Stimulated activated CD4-positive, alpha-beta T cell treated with anti-CD3 and anti-CD28 coated beads, Interleukin-12 subunit alpha, Interleukin-12 subunit beta, amount 100 ng/mL, for 48 hours (primary cell): Measurements from ENCODE around the gene RBBP8.
"Not testable (repeated sequence)": the region's sequence is repeated elsewhere in the genome, so short reads cannot be mapped to it uniquely, and the experiment has no call there.

Source experiments
- DNase-seq, 3 donors: peaks; one replicate each; pipeline ENCODE4 v3.0.0-alpha.2; 2020; ENCODE audit warnings: low read depth in 2 of 3, low spot score in 1 of 3

The RBBP8 gene

DNA sequence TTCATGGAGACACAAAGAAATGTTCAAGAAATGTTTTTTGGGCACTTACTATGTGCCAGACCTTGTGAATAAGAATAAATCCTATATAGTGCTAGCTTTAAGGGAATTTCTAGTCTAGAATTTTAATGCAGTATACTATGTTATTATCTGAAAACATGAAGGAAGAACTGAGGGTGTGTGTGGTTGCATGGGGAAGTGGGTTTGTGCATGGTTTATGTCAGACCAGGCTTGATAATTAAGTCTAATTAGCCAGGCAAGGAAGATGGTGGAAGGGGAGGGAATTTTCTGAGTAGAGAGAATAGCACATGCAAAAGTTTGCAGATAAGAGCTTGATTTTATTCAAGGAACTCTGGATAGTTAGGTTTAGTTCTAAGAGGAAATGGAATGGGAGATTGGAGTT, 6.5 kb downstream of the RBBP8 start:
- no peak for DNase-seq

GRCh38 chr18:22943847-22944246, 10.7 kb downstream of the RBBP8 start:
- DNase-seq: no peak

DNA sequence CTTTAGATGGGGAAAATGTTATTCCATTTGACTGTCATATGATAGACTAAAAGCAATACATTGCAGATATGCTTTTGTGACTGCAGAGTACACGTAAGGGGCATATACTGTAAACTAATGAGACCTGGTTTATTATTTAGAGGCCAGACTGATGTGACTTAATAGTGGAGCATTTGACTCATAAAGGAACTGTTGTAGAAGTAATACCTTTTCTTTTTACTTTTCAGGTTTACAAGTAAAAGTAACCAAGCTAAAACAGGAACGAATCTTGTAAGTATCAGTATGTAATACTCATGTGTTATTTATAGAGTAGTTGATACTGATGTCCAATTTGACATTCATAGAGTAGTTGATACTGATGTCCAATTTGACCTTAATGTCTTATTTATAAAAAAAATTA, 13.1 kb downstream of the RBBP8 start:
- DNase-seq: no peak

GRCh38 chr18:22946846-22947245, 13.7 kb downstream of the RBBP8 start:
- no peak for DNase-seq

DNA sequence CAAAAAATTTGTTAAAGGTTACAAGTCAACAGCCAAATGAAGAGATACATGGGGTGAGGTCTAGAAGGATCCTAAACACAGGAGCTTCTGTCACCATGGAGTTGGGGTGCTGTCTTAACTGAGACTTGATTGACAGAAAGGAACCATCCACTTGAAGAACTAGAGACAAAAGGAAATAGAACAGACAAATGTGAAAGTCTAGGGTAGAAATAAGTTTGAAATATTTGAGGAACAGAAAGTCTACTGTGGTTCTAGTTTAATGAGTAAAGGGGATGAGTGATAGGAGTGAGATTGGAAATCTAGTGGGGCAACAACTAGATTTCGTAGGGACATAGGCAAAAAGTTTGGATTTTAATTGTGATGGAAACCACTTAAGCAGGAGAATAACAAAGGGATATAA, 18.7 kb downstream of the RBBP8 start:
- DNase-seq: no peak

- no peak for DNase-seq
Measured at GRCh38 chr18:22952525-22952924, 19.4 kb downstream of the RBBP8 start.

DNA sequence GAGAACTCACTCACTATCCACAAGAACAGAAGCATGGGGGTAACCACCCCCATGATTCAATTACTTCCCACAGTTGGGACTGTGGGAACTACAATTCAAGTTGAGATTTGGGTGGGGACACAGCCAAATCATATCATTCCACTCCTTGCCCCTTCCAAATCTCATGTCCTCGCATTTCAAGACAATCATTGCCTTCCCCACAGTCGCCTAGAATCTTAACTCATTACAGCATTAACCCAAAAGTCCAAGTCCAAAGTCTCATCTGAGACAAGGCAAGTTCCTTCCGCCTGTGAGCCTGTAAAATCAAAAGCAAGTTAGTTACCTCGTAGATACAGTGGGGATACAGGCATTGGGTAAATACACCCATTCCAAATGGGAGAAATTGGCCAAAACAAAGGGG, 20.9 kb downstream of the RBBP8 start:
- DNase-seq: not testable (repeated sequence)

DNA sequence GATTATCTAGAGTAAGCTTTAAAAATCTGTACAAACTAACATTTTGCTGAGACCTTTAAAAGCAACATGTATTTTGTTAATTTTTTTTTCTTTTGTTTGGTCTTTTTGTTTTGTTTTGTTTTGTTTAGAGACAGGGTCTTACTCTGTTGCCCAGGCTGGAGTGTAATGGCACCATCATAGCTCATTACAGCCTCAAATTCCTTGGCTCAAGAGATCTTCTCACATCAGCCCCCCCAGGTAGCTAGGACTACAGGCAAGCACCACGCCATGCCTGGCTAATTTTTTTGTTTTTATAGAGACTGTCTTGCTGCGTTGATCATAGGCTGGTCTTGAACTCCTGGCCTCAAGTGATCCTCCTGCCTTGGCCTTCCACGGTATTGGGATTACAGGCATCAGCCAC, 23.1 kb downstream of the RBBP8 start:
- DNase-seq: no peak

- DNase-seq: no peak
Measured at GRCh38 chr18:22961156-22961555, 28.0 kb downstream of the RBBP8 start.

DNA sequence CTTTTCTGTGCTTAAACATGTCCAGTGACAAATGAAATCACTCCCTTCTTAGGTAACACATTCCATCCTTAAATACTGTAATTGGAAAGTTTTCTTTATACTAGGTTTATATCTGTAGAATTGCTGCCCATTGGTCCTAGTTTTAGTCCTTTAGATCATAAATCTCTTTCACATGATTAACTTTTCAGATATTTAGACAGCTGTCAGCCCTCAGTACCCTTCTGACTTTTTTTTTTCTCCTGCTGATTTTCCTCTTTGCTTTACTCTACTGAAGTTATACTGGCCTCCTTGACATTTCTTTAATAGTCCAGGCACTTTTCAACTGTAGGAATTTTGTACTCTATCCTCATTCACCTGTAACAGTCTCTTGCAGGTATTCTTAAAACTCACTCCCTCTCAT, 28.9 kb downstream of the RBBP8 start:
- no peak for DNase-seq

DNA sequence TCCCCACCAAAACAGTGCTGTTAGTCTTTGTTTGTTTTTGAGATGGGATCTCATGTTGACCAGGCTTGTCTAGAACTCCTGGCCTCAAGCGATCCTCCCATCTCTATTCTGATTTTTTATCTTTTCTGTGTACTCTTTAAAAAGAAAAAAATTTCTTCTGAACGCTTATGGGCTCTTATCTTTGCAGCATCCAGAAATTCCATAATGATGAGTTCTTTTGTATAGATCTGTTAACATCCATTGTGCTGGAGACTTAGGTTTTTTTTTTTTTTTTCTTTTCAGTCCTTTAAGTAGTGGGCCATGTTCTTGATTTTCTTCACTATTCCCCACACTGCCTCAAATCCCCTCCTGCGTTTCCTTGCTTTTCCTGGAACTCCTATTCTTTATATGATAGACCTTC, 31.0 kb downstream of the RBBP8 start:
- no peak for DNase-seq

DNA sequence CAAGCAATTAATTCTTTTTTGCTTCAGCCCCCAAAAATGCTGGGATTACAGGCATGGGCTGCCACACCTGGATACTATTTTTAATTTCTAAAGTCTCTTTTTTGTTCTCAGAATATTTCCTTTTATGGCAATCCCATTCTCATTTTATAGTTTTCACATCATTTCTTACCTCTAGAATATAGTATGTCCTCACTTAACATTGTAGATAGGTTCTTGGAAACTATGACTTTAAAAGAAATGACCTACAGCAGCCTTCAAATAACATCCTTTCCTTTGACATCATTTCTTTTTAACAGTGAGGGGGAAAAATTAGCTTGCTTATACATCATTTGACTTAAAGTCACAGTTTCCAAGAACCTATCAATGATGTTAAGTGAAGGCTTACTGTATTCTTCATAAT, 31.6 kb downstream of the RBBP8 start:
- DNase-seq: no peak

- no peak for DNase-seq
Measured at GRCh38 chr18:22971038-22971437, 37.9 kb downstream of the RBBP8 start.

DNA sequence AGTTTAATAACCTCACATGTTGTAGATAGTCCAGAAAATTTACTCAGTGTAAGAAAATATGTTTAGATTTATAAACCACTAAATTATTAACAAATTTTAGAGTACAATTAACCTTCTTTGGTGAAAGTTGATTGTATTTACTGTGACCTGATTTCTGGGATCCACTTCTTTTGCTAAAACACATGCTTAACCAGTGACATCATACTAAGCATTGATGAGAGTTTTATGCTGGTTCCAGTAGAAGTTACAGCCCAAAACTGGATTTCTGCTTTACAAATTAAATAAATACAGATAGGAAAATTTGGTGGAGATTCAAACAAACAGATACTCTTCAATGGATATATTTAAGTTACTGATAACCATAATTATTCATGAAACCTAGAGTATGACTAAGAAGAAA, 40.9 kb downstream of the RBBP8 start:
- DNase-seq: no peak

DNA sequence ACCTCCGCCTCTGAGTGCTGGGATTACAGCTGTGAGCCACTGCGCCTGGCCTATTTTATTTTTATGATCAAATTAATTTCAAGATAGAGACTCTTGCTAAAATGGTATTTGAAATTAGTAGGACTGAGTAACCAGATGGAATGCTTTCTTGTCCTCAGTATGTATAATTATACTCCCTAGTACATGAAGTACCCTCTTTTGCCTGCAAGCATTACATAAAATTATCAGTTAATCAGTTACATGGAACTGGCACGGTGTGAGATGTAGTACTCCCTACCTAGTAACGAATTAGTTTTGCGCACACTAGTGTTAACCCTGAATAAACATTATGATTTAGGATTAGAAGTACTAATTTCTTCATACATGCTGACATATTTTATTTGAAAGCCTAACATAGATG, 41.6 kb downstream of the RBBP8 start:
- no peak for DNase-seq

DNA sequence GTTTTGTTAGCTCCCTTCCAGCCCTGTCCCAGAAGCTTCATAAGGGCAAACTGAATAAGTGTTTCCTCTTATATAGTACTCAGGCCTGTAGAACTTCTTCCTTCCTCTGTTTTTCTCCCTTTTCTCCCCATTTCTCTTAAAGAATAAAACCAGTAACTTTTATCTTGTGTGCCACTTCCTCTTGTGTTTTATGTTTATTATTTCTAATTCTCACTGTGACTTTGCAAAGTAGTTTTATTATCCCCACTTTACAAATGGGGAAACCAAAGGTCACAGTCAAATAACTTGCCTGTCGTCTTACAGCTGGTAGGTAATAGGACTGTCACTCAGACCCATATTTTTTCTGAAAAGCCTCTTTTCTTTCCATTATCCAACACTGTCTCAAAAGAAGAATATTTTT, 42.4 kb downstream of the RBBP8 start:
- no peak for DNase-seq

GRCh38 chr18:22977847-22978701, 44.9 kb downstream of the RBBP8 start:
- peak in 1 of 3 donors; percentile 9 for DNase-seq

DNA sequence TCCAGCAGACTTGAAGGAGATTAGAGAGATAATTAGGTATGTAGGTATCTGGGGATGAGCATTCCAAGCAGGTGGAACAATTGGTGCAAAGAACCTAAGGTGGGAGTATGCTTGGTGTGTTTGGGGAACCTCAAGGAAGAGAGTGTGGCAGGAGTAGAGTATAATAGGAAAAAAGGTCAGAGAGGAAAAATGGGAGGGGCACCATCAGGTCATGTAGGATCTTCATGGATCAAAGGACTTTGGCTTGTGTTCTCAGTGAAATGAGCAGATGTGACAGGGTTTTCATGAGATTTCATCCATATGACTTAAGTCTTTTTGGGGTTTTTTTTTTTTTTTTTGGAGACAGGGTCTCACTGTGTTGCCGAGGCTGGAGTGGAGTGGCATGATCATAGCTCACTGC, 47.3 kb downstream of the RBBP8 start:
- no peak for DNase-seq

DNA sequence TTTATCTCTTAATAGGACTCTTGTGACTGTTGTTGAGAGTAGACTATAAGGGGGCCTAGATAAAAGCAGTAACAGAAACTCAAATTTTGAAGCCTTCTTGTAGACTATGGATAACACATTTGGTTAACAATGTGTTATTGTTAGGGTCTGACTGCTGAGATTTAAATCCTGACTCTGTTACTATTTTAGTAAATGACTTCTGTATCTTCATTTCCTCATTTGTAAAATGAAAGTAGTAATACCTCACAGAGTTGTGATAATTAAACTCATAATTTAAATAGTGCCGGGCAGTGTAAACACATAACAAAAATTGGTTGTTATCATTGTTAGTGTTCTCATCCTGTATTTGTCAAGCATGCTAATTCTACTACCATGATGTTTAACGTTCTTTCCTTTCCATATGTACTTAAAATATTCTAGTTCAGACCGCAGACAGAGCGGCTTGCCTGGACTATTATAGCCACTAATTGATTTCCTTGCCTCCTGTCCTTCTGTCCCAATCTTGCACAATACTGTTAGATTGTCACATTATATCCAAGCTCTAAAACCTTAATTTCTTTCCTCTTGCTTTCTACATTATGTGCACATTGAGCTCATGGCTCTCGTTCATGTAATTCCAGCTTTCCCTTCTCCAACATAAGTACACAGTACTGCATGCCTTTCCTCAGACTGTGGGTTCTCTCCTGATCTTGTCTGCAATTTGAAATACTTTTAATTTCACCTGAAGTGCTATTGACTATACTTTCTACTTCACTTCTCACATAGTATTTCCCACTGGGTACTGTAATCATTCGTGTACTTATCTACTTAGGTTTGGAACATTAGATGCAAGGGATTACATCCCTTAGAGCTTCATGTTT, 48.4 kb downstream of the RBBP8 start:
- no peak for DNase-seq

DNA sequence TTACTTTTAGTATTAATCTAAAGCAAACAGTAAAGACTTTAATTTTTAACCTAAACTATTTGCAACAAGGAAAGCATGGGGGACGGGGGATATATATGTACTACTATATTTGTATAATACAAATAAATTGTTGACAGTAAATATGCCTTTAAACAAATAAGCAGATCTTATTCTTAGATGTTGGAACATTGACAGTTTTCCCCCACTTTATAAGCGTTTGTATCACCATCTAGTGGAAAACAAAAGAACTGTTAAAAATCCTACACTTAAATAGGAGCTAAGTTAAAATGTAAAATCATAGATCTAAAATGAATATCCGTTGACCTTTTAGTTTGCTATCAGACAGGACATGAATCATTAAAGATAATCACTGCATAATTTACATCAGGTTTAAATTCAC, 50.0 kb downstream of the RBBP8 start:
- DNase-seq: no peak

- no peak for DNase-seq
Measured at GRCh38 chr18:22985250-22985649, 52.1 kb downstream of the RBBP8 start.

DNA sequence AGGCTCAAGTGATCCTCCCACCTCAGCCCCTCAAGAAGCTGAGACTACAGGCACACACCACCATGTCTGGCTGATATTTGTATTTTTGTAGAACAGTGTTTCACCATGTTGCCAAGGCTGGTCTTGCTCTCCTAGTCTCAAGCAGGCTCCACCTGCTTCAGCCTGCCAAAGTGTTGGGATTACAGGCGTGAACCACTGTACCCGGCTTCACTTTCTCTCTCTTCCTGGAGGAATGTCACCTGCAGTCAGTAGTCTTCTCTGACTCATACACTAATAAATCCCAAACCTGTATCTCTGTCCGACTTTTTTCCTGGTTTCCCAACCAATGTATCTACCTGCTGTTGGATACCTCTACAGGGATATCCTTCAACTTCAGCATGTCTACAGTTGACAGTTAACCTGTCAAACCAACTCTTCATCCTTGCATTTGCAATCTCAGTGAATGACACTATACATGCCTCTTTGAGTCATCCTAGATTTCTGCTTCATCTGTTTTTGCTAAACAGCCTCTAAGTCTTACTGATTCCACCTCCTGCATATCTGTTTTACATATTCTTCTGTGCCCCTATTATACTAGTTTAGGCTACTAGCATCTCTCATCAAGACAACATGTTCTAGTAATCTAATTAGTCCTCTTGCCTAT, 54.5 kb downstream of the RBBP8 start:
- no peak for DNase-seq
